Neural crest cell (in vitro differentiated cells): ENCODE results near the gene ST3GAL3. TPM values are rescaled to one million over a fixed set of nuclear protein-coding genes. Genes with fewer than 3 reads are reported as not detected.

Experiments used
- DNase-seq: peaks from one replicate; pipeline ENCODE4 v3.0.0; 2021; ENCODE audit warnings: low read depth, mixed read lengths, low spot score
- H3K27ac Mint-ChIP-seq: one replicate; pipeline ENCODE4 v1.8.0; 2021; ENCODE audit warnings: mild to moderate bottlenecking, mixed read lengths; ENCODE audit not compliant: unreplicated experiment
- H3K27me3 Mint-ChIP-seq: 2 replicates; pipeline ENCODE4 v1.8.0; 2021; ENCODE audit warnings: low read depth, mild to moderate bottlenecking, mixed read lengths
- H3K36me3 Mint-ChIP-seq: 2 replicates; pipeline ENCODE4 v1.8.0; 2021; ENCODE audit warnings: low read depth, mild to moderate bottlenecking, mixed read lengths
- H3K4me1 Mint-ChIP-seq: 2 replicates; pipeline ENCODE4 v1.8.0; 2021; ENCODE audit warnings: mixed read lengths
- H3K4me3 Mint-ChIP-seq: one replicate; pipeline ENCODE4 v1.8.0; 2021; ENCODE audit warnings: mild to moderate bottlenecking, mixed read lengths
- H3K9me3 Mint-ChIP-seq: 2 replicates; pipeline ENCODE4 v1.8.0; 2021; ENCODE audit warnings: mixed read lengths
- CTCF ChIP-seq: fragments of 200-600 bp; sonication (generic); conservative IDR thresholded peaks from 2 replicates; pipeline ENCODE4 v1.5.0; 2021; ENCODE audit warnings: antibody characterized with exemption, mild to moderate bottlenecking
- total RNA-seq: library from RNA; stranded (reverse); gene quantifications from 2 replicates; pipeline ENCODE4 v1.2.1, GENCODE V29; 2021

ST3GAL3 gene
- total RNA-seq, 1 donor from 2014 or later, result 37.4 TPM

- Mint-ChIP-seq H3K27me3 (no peaks in the 10 kb centered on the region), H3K4me1 (no peaks in the 10 kb centered on the region), H3K9me3 (no peaks in the 10 kb centered on the region), H3K4me3 (no peak overlapping the region), H3K36me3 (no peaks in the 10 kb centered on the region), H3K27ac (no peak overlapping the region)
- TF ChIP-seq CTCF, result no peak
- no peak for DNase-seq
Observed at GRCh38 chr1:43879414-43879813, 172.1 kb downstream of the ST3GAL3 start.

DNA sequence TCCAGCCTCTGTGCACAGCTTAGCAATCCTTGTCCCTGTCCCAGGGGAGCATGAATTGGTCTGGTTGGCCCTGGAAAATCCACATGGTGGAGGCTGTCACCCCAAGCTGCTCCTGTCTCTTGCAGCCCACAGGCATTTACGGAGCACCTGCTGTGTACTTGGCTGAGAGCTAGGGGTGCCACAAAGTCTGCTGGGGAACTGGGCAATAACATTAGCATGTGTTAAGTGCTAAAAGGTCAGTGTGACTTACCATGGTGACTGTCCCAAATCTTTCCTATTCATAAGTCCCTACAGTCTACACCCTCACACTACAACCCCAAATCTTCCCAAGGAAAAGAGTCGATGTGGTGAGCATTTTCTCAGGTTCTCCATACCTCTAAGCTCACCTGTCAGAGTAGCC, 172.7 kb downstream of the ST3GAL3 start:
- Mint-ChIP-seq H3K4me3 (no peak overlapping the region), H3K36me3 (no peaks in the 10 kb centered on the region), H3K9me3 (no peaks in the 10 kb centered on the region), H3K4me1 (no peaks in the 10 kb centered on the region), H3K27me3 (no peaks in the 10 kb centered on the region), H3K27ac (no peak overlapping the region)
- no peak for TF ChIP-seq CTCF
- no peak for DNase-seq

DNA sequence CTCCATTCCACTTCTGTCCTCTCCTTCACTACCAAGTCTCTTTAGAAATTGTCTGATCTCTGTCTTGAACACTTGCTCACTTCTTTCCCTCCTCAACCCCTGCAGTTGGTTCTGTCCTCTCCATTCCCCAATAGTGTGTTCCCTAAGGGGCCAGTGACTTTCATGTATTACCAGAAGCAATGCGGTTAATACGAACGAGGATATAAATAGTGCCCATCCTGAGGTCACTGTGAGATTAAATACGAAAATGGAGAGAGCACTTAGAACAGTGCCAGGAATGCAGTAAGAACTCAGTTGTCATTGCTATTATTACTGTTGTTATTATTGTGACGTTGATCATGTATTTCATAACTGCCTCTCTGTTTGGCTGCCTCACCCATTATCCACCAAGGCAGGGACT, 173.3 kb downstream of the ST3GAL3 start:
- no peaks in the 10 kb centered on the region for H3K4me1 Mint-ChIP-seq
- H3K4me3 Mint-ChIP-seq, result no peak overlapping the region
- H3K27ac Mint-ChIP-seq, result no peak overlapping the region
- no peak for TF ChIP-seq CTCF
- H3K36me3 Mint-ChIP-seq, result no peaks in the 10 kb centered on the region
- H3K9me3 Mint-ChIP-seq, result no peaks in the 10 kb centered on the region
- DNase-seq, result no peak
- H3K27me3 Mint-ChIP-seq, result no peaks in the 10 kb centered on the region

GRCh38 chr1:43881415-43881814, 174.1 kb downstream of the ST3GAL3 start:
- Mint-ChIP-seq H3K4me1 (no peaks in the 10 kb centered on the region), H3K4me3 (no peak overlapping the region), H3K36me3 (no peaks in the 10 kb centered on the region), H3K9me3 (no peaks in the 10 kb centered on the region), H3K27ac (peak overlapping the region; percentile 53), H3K27me3 (no peaks in the 10 kb centered on the region)
- no peak for TF ChIP-seq CTCF
- no peak for DNase-seq

- no peak overlapping the region for H3K27ac Mint-ChIP-seq
- no peaks in the 10 kb centered on the region for H3K27me3 Mint-ChIP-seq
- H3K4me1 Mint-ChIP-seq, result no peaks in the 10 kb centered on the region
- no peaks in the 10 kb centered on the region for H3K9me3 Mint-ChIP-seq
- DNase-seq, result no peak
- H3K36me3 Mint-ChIP-seq, result no peaks in the 10 kb centered on the region
- no peak for TF ChIP-seq CTCF
- no peak overlapping the region for H3K4me3 Mint-ChIP-seq
Observed at GRCh38 chr1:43882763-43883162, 175.4 kb downstream of the ST3GAL3 start.

- no peaks in the 10 kb centered on the region for H3K9me3 Mint-ChIP-seq
- no peaks in the 10 kb centered on the region for H3K36me3 Mint-ChIP-seq
- no peak for TF ChIP-seq CTCF
- no peak overlapping the region for H3K4me3 Mint-ChIP-seq
- H3K27ac Mint-ChIP-seq, result no peak overlapping the region
- H3K27me3 Mint-ChIP-seq, result no peaks in the 10 kb centered on the region
- no peak for DNase-seq
- no peaks in the 10 kb centered on the region for H3K4me1 Mint-ChIP-seq
Observed at GRCh38 chr1:43883321-43883720, 176.0 kb downstream of the ST3GAL3 start.
